H1 (cell line): ENCODE measurements around the gene WWP2. TPM values are rescaled to one million over a fixed set of nuclear protein-coding genes. Genes with fewer than 3 reads are reported as not detected.
A peak's percentile ranks its signal among the peaks of the same experiment; 100 is the strongest.

Source experiments
- ASH2L ChIP-seq: fragments of 200-600, 300-600 bp; sonication (generic); IDR thresholded peaks from one replicate; pipeline ENCODE4 v1.7.1; 2017; ENCODE audit warnings: low read length
- BCL11A ChIP-seq, 2 experiments: IDR thresholded peaks; one replicate each; pipeline ENCODE4 v1.6.1; 2011; ENCODE audit warnings: low read depth in 2 of 2, low read length in 2 of 2, mild to moderate bottlenecking in 2 of 2
- BRCA1 ChIP-seq: IDR thresholded peaks from 2 replicates; pipeline ENCODE4 v1.6.1; 2012; ENCODE audit warnings: low read depth, low read length, improper control_type of control experiment
- CBX8 ChIP-seq: fragments of 300-800, 300-1000 bp; sonication (generic); IDR thresholded peaks from 2 replicates; pipeline ENCODE4 v1.7.1; 2016; ENCODE audit warnings: low read depth, low read length, borderline replicate concordance
- EZH2 ChIP-seq: fragments of 200-600 bp; sonication (generic); IDR thresholded peaks from 2 replicates; pipeline ENCODE4 v1.7.1; 2012; ENCODE audit warnings: low read depth, mild to moderate bottlenecking, moderate library complexity, low read length, inconsistent platforms; ENCODE audit not compliant: severe bottlenecking
- FOSL1 ChIP-seq: IDR thresholded peaks from 2 replicates; pipeline ENCODE4 v1.6.1; 2011; ENCODE audit warnings: mild to moderate bottlenecking, low read depth, low read length, moderate library complexity; ENCODE audit not compliant: insufficient read depth
- GTF2F1 ChIP-seq: IDR thresholded peaks from 2 replicates; pipeline ENCODE4 v1.6.1; 2012; ENCODE audit warnings: low read depth, low read length, improper control_type of control experiment, borderline replicate concordance
- HDAC2 ChIP-seq, 2 experiments: fragments of 300-600 bp in 1 of 2; sonication (generic) in 1 of 2; IDR thresholded peaks; 2 replicates each; pipeline ENCODE4 v1.6.1; 2011 to 2012; ENCODE audit warnings: low read depth in 2 of 2, low read length in 2 of 2, mild to moderate bottlenecking in 2 of 2, moderate library complexity in 2 of 2, borderline replicate concordance in 1 of 2, inconsistent platforms in 1 of 2
- HDAC6 ChIP-seq: IDR thresholded peaks from one replicate; pipeline ENCODE4 v1.7.1; 2012; ENCODE audit warnings: low read depth, mild to moderate bottlenecking, inconsistent platforms, low read length, moderate library complexity
- JUN ChIP-seq: IDR thresholded peaks from 2 replicates; pipeline ENCODE4 v1.6.1; 2011; ENCODE audit warnings: low read depth, mild to moderate bottlenecking, improper control_type of control experiment, low read length
- PHF8 ChIP-seq: fragments of 200-600 bp; sonication (generic); conservative IDR thresholded peaks from 2 replicates; pipeline ENCODE4 v1.7.1; 2012; ENCODE audit warnings: low read depth, mild to moderate bottlenecking, inconsistent platforms, low read length, moderate library complexity
- POLR2AphosphoS5 ChIP-seq: IDR thresholded peaks from 2 replicates; pipeline ENCODE4 v1.6.1; 2011; ENCODE audit warnings: low read depth, low read length
- RAD21 ChIP-seq, 2 experiments: IDR thresholded peaks in 1 of 2; conservative IDR thresholded peaks in 1 of 2; 2 replicates each; pipeline ENCODE4 v1.6.1; 2011; ENCODE audit warnings: low read depth in 2 of 2, low read length in 2 of 2, improper control_type of control experiment in 1 of 2, inconsistent platforms in 1 of 2, mild to moderate bottlenecking in 1 of 2, moderate library complexity in 1 of 2
- RBBP5 ChIP-seq: IDR thresholded peaks from 2 replicates; pipeline ENCODE4 v1.7.1; 2012; ENCODE audit warnings: low read depth, mild to moderate bottlenecking, inconsistent platforms, low read length, moderate library complexity, borderline replicate concordance
- SAP30 ChIP-seq: fragments of 300-600 bp; sonication (generic); IDR thresholded peaks from 2 replicates; pipeline ENCODE4 v1.7.1; 2012; ENCODE audit warnings: low read length, moderate library complexity, mild to moderate bottlenecking, inconsistent platforms; ENCODE audit not compliant: insufficient read depth, insufficient replicate concordance
- SIX5 ChIP-seq: IDR thresholded peaks from 2 replicates; pipeline ENCODE4 v1.6.1; 2011; ENCODE audit warnings: mild to moderate bottlenecking, low read depth, low read length
- SRF ChIP-seq: IDR thresholded peaks from 2 replicates; pipeline ENCODE4 v1.6.1; 2011; ENCODE audit warnings: mild to moderate bottlenecking, low read depth, low read length, moderate library complexity
- TAF7 ChIP-seq: optimal IDR thresholded peaks from 2 replicates; pipeline ENCODE3; 2011; ENCODE audit warnings: low read depth, mild to moderate bottlenecking, inconsistent platforms, low read length, moderate library complexity, borderline replicate concordance
- polyA plus RNA-seq, 7 experiments: library from polyadenylated mRNA; depleted of rRNA in 3 of 7; stranded (reverse) in 5 of 7; unstranded in 2 of 7; fragments of >200 nt in 5 of 7; fragments of 200-250 nt in 2 of 7; gene quantifications; 1 replicate in 5 of 7; 2 replicates in 1 of 7; 4 replicates in 1 of 7; pipeline versions ENCODE4 v1.2.1 to v1.2.3, GENCODE V29; 2011 to 2013; ENCODE audit warnings: missing spikeins in 2 of 7, mixed read lengths in 2 of 7
- total RNA-seq: library from RNA; stranded (reverse); fragmentation: NEBNext Ultra II Directional; extraction: Animal tissue kit (Norgen Biotek cat#: 25700); gene quantifications from 2 replicates; pipeline ENCODE4 v1.2.1, GENCODE V29; 2021
- TF ChIP-seq, protein P1 (sequence below): IDR thresholded peaks from 2 replicates; pipeline ENCODE4 v1.6.1; 2011; ENCODE audit warnings: low read length, improper control_type of control experiment
- TF ChIP-seq, protein P2 (sequence below): IDR thresholded peaks from 2 replicates; pipeline ENCODE4 v1.6.1; 2011; ENCODE audit warnings: low read depth, mild to moderate bottlenecking, low read length; ENCODE audit not compliant: insufficient read depth
- TF ChIP-seq, protein P3 (sequence below): IDR thresholded peaks from 2 replicates; pipeline ENCODE4 v1.6.1; 2012; ENCODE audit warnings: inconsistent platforms

WWP2 gene
- total and polyA plus RNA-seq, 2 of the 8 experiments (the other 6 are each of a cell fraction or from before 2014, with no cell fraction given), result 14.1 to 42.2 TPM

DNA sequence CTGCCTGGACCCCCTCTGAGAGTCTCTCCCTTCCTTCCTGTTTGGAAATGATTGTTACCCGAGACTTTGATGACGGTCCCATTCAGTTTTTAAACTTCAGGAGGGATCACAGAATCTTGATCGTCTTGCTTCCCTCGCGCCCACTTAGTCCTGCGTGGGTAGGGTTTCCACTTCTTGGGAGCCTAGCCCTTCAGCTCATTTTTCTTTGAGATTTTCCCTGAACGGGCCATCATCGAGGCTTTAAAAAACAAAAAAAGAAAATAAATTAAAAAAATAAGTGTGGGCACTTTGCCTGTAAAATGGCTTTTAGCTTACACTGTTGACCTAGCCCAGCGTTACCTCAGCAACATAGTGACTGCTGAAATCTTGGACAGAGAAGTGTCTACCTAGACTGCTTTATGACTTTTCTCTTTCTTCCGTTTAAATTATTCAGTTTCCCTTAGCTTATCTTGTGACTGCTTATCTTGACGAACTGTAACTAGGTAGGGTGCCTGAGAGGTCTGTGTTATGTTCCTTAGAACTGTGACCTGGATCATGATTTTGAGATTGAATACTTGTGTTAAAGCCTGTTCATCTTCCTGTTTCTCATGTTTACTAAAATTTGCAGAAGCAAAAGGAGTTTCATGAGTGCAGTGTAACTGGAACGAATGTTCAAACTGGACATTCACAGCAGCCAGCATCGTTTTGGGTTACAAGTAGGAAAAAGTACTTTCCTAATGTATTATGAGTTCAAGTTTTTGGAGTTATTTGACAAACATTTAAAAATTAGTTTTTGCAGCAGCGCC is 874 bp downstream of the WWP2 start (continued):
- TF ChIP-seq HDAC2 (IDR thresholded peaks at IDR 0.05; ENCODE audit: borderline replicate concordance in 1 of 2, low read depth in 2 of 2, low read length in 2 of 2) (0 out of 4 replicates have a peak, but pooled peaks of 1 of the 2 experiments have one; percentile 70), SAP30 (no peak), RAD21 (IDR thresholded peaks at IDR 0.05 in 1 of 2, conservative IDR thresholded peaks at IDR 0.05 in 1 of 2; ENCODE audit: low read depth in 2 of 2, low read length in 2 of 2) (no peak), SIX5 (no peak), GTF2F1 (no peak), POLR2AphosphoS5 (no peak), EZH2 (no peak), BRCA1 (no peak), RBBP5 (no peak), CBX8 (no peak), SRF (no peak), FOSL1 (no peak), JUN (no peak), TAF7 (no peak), ASH2L (peak; percentile 24), HDAC6 (no peak), PHF8 (no peak), BCL11A (IDR thresholded peaks at IDR 0.05; ENCODE audit: low read depth in 2 of 2, low read length in 2 of 2) (no peak)
- TF ChIP-seq, protein P1, sequence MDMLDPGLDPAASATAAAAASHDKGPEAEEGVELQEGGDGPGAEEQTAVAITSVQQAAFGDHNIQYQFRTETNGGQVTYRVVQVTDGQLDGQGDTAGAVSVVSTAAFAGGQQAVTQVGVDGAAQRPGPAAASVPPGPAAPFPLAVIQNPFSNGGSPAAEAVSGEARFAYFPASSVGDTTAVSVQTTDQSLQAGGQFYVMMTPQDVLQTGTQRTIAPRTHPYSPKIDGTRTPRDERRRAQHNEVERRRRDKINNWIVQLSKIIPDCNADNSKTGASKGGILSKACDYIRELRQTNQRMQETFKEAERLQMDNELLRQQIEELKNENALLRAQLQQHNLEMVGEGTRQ, result no peak
- TF ChIP-seq, protein P2, sequence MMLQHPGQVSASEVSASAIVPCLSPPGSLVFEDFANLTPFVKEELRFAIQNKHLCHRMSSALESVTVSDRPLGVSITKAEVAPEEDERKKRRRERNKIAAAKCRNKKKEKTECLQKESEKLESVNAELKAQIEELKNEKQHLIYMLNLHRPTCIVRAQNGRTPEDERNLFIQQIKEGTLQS, result no peak
- TF ChIP-seq, protein P3, sequence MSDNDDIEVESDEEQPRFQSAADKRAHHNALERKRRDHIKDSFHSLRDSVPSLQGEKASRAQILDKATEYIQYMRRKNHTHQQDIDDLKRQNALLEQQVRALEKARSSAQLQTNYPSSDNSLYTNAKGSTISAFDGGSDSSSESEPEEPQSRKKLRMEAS, result no peak
